ENCODE measurements around the gene UTP18. TPM values are rescaled to one million over a fixed set of nuclear protein-coding genes. Genes with fewer than 3 reads are reported as not detected.

Gene UTP18
- total and polyA plus RNA-seq, 8 donors = 21.1 to 52.9 (median 40.7) TPM

- TF ChIP-seq, protein P1, sequence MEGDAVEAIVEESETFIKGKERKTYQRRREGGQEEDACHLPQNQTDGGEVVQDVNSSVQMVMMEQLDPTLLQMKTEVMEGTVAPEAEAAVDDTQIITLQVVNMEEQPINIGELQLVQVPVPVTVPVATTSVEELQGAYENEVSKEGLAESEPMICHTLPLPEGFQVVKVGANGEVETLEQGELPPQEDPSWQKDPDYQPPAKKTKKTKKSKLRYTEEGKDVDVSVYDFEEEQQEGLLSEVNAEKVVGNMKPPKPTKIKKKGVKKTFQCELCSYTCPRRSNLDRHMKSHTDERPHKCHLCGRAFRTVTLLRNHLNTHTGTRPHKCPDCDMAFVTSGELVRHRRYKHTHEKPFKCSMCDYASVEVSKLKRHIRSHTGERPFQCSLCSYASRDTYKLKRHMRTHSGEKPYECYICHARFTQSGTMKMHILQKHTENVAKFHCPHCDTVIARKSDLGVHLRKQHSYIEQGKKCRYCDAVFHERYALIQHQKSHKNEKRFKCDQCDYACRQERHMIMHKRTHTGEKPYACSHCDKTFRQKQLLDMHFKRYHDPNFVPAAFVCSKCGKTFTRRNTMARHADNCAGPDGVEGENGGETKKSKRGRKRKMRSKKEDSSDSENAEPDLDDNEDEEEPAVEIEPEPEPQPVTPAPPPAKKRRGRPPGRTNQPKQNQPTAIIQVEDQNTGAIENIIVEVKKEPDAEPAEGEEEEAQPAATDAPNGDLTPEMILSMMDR (IDR thresholded peaks at IDR 0.05) = no peak
- H3K36me3 ChIP-seq = no peaks in the 10 kb centered on the region
- H3K4me1 ChIP-seq = no peaks in the 10 kb centered on the region
- H3K4me3 ChIP-seq = no peak overlapping the region
- intact Hi-C loops (cut with DNase I) = no loop called here
- no peak overlapping the region for H3K27ac ChIP-seq
- ATAC-seq = no peak
- H3K27me3 ChIP-seq = peaks cover 0 to 3% of the 10 kb centered on the region in 2 donors
- DNase-seq = no peak
- H3K9me3 ChIP-seq = no peaks in the 10 kb centered on the region
Measured at GRCh38 chr17:51335006-51335590, 74.8 kb downstream of the UTP18 start.

- H3K9me3 ChIP-seq = no peaks in the 10 kb centered on the region
- ATAC-seq = no peak
- TF ChIP-seq, protein P1 (IDR thresholded peaks at IDR 0.05) = no peak
- no peak overlapping the region for H3K27ac ChIP-seq
- H3K36me3 ChIP-seq = no peaks in the 10 kb centered on the region
- H3K27me3 ChIP-seq = peaks cover 0 to 3% of the 10 kb centered on the region in 2 donors
- no peak for DNase-seq
- intact Hi-C loops (cut with DNase I) = no loop called here
- no peak overlapping the region for H3K4me3 ChIP-seq
- H3K4me1 ChIP-seq = no peaks in the 10 kb centered on the region
Measured at GRCh38 chr17:51335883-51336822, 75.8 kb downstream of the UTP18 start.

GRCh38 chr17:51341457-51341856, 81.1 kb downstream of the UTP18 start:
- Histone ChIP-seq H3K36me3 (no peaks in the 10 kb centered on the region), H3K27ac (no peak overlapping the region), H3K9me3 (no peaks in the 10 kb centered on the region), H3K27me3 (peaks cover 0 to 3% of the 10 kb centered on the region in 2 donors), H3K4me3 (no peak overlapping the region), H3K4me1 (no peaks in the 10 kb centered on the region)
- ATAC-seq = no peak
- no peak for DNase-seq
- intact Hi-C loops (cut with DNase I) = no loop called here
- TF ChIP-seq, protein P1 (IDR thresholded peaks at IDR 0.05) = no peak

DNA sequence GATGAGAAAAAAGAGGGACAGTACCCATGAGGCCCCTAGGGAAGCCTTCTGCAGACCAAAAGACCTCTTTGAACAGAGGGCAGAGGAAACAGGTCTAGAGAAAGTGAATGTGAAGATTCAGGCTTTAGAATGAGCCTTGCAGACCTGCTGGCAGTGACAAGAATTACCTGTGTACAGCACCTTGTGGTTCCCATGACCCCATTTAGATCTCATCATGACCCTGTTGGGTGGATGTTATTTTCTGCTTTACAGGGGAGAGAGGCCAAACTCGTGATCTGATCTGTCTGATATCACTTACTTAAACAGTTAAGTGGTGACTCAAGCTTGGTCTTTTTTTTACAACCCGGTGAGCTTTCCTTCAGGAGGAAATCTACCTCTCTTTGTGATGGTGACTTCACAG, 81.9 kb downstream of the UTP18 start:
- Histone ChIP-seq H3K9me3 (no peaks in the 10 kb centered on the region), H3K4me3 (no peak overlapping the region), H3K4me1 (no peaks in the 10 kb centered on the region), H3K27me3 (peaks cover 0 to 3% of the 10 kb centered on the region in 2 donors), H3K36me3 (no peaks in the 10 kb centered on the region), H3K27ac (no peak overlapping the region)
- intact Hi-C loops (cut with DNase I) = no loop called here
- DNase-seq (no peak), ATAC-seq (no peak)
- TF ChIP-seq, protein P1 (IDR thresholded peaks at IDR 0.05) = no peak

DNA sequence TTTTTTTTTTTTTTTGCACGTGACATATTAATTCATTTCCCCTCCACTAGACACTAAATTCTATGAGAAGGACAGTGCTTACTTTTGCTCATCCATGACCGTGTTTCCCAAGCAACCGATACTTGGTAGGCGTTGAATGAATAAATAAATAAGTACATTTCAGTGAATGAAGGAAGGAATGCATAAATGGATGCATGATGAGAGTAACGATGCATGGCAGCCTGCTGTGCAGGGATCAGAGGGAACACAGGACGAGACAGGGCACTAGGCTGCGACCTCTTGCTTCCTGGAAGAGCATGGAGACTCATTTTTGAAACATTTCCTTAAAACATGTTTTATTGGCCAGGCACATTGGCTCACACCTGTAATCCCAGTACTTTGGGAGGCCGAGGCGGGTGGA, 84.2 kb downstream of the UTP18 start:
- H3K4me1 ChIP-seq = no peaks in the 10 kb centered on the region
- no peaks in the 10 kb centered on the region for H3K9me3 ChIP-seq
- H3K27ac ChIP-seq = no peak overlapping the region
- no peak for ATAC-seq
- no peak overlapping the region for H3K4me3 ChIP-seq
- no peaks in the 10 kb centered on the region for H3K27me3 ChIP-seq
- TF ChIP-seq, protein P1 (IDR thresholded peaks at IDR 0.05) = no peak
- no peak for DNase-seq
- H3K36me3 ChIP-seq = no peaks in the 10 kb centered on the region
- intact Hi-C loops (cut with DNase I) = no loop called here
